ENCODE data around the gene NFKB1. TPM values are rescaled to one million over a fixed set of nuclear protein-coding genes. Genes with fewer than 3 reads are reported as not detected.

The NFKB1 gene
- total RNA-seq, 5 donors from 2014 or later (not counting 1 experiment from before 2014, with no cell fraction given): 83.0 to 185 (median 92.1) TPM

GRCh38 chr4:102598086-102598761 is 97.1 kb downstream of the NFKB1 start:
- Mint-ChIP-seq H3K4me1 (peaks cover 68 to 78% (median 77%) of the 10 kb centered on the region in 3 donors), H3K9me3 (no peaks in the 10 kb centered on the region), H3K27ac (peak overlapping the region; percentile 91 to 95), H3K4me3 (peak overlapping the region in 2 of 3 donors; percentile 45 to 46), H3K36me3 (peaks cover 76% of the 10 kb centered on the region), H3K27me3 (no peaks in the 10 kb centered on the region)
- H3K4me1 ChIP-seq (ENCODE audit: control insufficient read depth in 1 of 2, extremely low read depth in 1 of 2, insufficient read depth in 2 of 2, low read length in 2 of 2): peaks cover 30 to 33% of the 10 kb centered on the region in 2 experiments
- ATAC-seq (replicated peaks in 1 of 4) (peak; percentile 89 to 93 (median 92)), DNase-seq (peak in 10 of 35 experiments; percentile 10 to 64 (median 24))
- POLR2A ChIA-PET: interaction anchor here in 1 of 2 donors (0.6 kb wide), 1 partner anchor 478 kb away, joined by 3 read pairs; the partner anchor contains the start of gene SLC9B2
- H3K27me3 ChIP-seq (replicated peaks in 1 of 2; ENCODE audit: control insufficient read depth in 2 of 2, extremely low read depth in 1 of 2, insufficient read depth in 2 of 2, low read length in 1 of 2): no peaks in the 10 kb centered on the region
- H3K27ac ChIP-seq (ENCODE audit: low read length): peak overlapping the region; percentile 74
- no peaks in the 10 kb centered on the region for H3K9me3 ChIP-seq
- peaks cover 6 to 69% of the 10 kb centered on the region in 2 donors for H3K36me3 ChIP-seq (ENCODE audit: control insufficient read depth in 2 of 2, extremely low read depth in 1 of 2, insufficient read depth in 1 of 2, low read length in 1 of 2)
- no peak overlapping the region for H3K4me3 ChIP-seq (ENCODE audit: control insufficient read depth in 1 of 2, extremely low read depth in 1 of 2, low read length in 1 of 2)
- CTCF ChIA-PET: no interaction called here
- WGBS (ENCODE audit: insufficient coverage): no CpG with 5 or more reads among the region's 1 CpG

- peak in 1 of 35 experiments; percentile 44 for DNase-seq
- Mint-ChIP-seq H3K4me1 (peaks cover 68 to 80% (median 73%) of the 10 kb centered on the region in 3 donors), H3K36me3 (peaks cover 78% of the 10 kb centered on the region), H3K4me3 (peak overlapping the region in 2 of 3 donors; percentile 17 to 46), H3K9me3 (no peaks in the 10 kb centered on the region), H3K27ac (peak overlapping the region; percentile 91 to 95), H3K27me3 (no peaks in the 10 kb centered on the region)
- Histone ChIP-seq H3K9me3 (peaks cover 2% of the 10 kb centered on the region), H3K27ac (ENCODE audit: low read length) (peak overlapping the region; percentile 74), H3K27me3 (replicated peaks in 1 of 2; ENCODE audit: control insufficient read depth in 2 of 2, extremely low read depth in 1 of 2, insufficient read depth in 2 of 2, low read length in 1 of 2) (no peaks in the 10 kb centered on the region), H3K4me1 (ENCODE audit: control insufficient read depth in 1 of 2, extremely low read depth in 1 of 2, insufficient read depth in 2 of 2, low read length in 2 of 2) (peaks cover 30 to 31% of the 10 kb centered on the region in 2 experiments), H3K4me3 (ENCODE audit: control insufficient read depth in 1 of 2, extremely low read depth in 1 of 2, low read length in 1 of 2) (no peak overlapping the region), H3K36me3 (ENCODE audit: control insufficient read depth in 2 of 2, extremely low read depth in 1 of 2, insufficient read depth in 1 of 2, low read length in 1 of 2) (peaks cover 6 to 74% of the 10 kb centered on the region in 2 donors)
- CTCF ChIA-PET: no interaction called here
- POLR2A ChIA-PET: no interaction called here
- ATAC-seq (replicated peaks in 1 of 4): peak in 1 of 4 experiments; percentile 4
- whole genome bisulfite sequencing (ENCODE audit: insufficient coverage): no CpG with 5 or more reads among the region's 6 CpGs
Measured at GRCh38 chr4:102598762-102599374, 97.7 kb downstream of the NFKB1 start.

GRCh38 chr4:102599455-102599854 is 98.3 kb downstream of the NFKB1 start:
- H3K27ac Mint-ChIP-seq: peak overlapping the region; percentile 91 to 95
- peak overlapping the region; percentile 74 for H3K27ac ChIP-seq (ENCODE audit: low read length)
- H3K4me3 Mint-ChIP-seq: peak overlapping the region in 1 of 3 donors; percentile 46
- POLR2A ChIA-PET: interaction anchor here in 1 of 2 donors (0.8 to 1.1 kb wide), 2 partner anchors 12 to 96 kb away, joined by 3 read pairs; no protein-coding TSS in a partner anchor
- H3K9me3 ChIP-seq: peaks cover 2% of the 10 kb centered on the region
- 79% methylated on average over 2 of the region's 4 CpGs for WGBS (ENCODE audit: insufficient coverage)
- H3K9me3 Mint-ChIP-seq: no peaks in the 10 kb centered on the region
- H3K4me1 Mint-ChIP-seq: peaks cover 62 to 77% (median 70%) of the 10 kb centered on the region in 3 donors
- DNase-seq (no peak), ATAC-seq (replicated peaks in 1 of 4) (no peak)
- H3K27me3 Mint-ChIP-seq: no peaks in the 10 kb centered on the region
- H3K4me1 ChIP-seq (ENCODE audit: control insufficient read depth in 1 of 2, extremely low read depth in 1 of 2, insufficient read depth in 2 of 2, low read length in 2 of 2): peaks cover 30 to 31% of the 10 kb centered on the region in 2 experiments
- peaks cover 78% of the 10 kb centered on the region for H3K36me3 Mint-ChIP-seq
- H3K4me3 ChIP-seq (ENCODE audit: control insufficient read depth in 1 of 2, extremely low read depth in 1 of 2, low read length in 1 of 2): no peak overlapping the region
- H3K36me3 ChIP-seq (ENCODE audit: control insufficient read depth in 2 of 2, extremely low read depth in 1 of 2, insufficient read depth in 1 of 2, low read length in 1 of 2): peaks cover 6 to 75% of the 10 kb centered on the region in 2 donors
- no peaks in the 10 kb centered on the region for H3K27me3 ChIP-seq (replicated peaks in 1 of 2; ENCODE audit: control insufficient read depth in 2 of 2, extremely low read depth in 1 of 2, insufficient read depth in 2 of 2, low read length in 1 of 2)
- CTCF ChIA-PET: interaction anchor here (0.7 to 0.9 kb wide), 3 partner anchors 9 to 168 kb away, joined by 3 to 4 read pairs (median 3); no protein-coding TSS in a partner anchor

GRCh38 chr4:102599886-102600285 is 98.7 kb downstream of the NFKB1 start:
- H3K9me3 ChIP-seq: peaks cover 2% of the 10 kb centered on the region
- Mint-ChIP-seq H3K36me3 (peaks cover 78% of the 10 kb centered on the region), H3K9me3 (no peaks in the 10 kb centered on the region), H3K27me3 (no peaks in the 10 kb centered on the region), H3K4me1 (peaks cover 60 to 77% (median 70%) of the 10 kb centered on the region in 3 donors), H3K4me3 (no peak overlapping the region), H3K27ac (peak overlapping the region; percentile 45 to 79)
- CTCF ChIA-PET: interaction anchor here (0.7 to 0.9 kb wide), 3 partner anchors 9 to 169 kb away, joined by 3 to 4 read pairs (median 3); no protein-coding TSS in a partner anchor
- POLR2A ChIA-PET: interaction anchor here in 1 of 2 donors (0.8 to 1.1 kb wide), 2 partner anchors 12 to 97 kb away, joined by 3 read pairs; no protein-coding TSS in a partner anchor
- H3K4me1 ChIP-seq (ENCODE audit: control insufficient read depth in 1 of 2, extremely low read depth in 1 of 2, insufficient read depth in 2 of 2, low read length in 2 of 2): peaks cover 30 to 31% of the 10 kb centered on the region in 2 experiments
- no peak overlapping the region for H3K4me3 ChIP-seq (ENCODE audit: control insufficient read depth in 1 of 2, extremely low read depth in 1 of 2, low read length in 1 of 2)
- ATAC-seq (replicated peaks in 1 of 4): no peak
- 50% methylated on average over 1 of the region's 3 CpGs for WGBS (ENCODE audit: insufficient coverage)
- DNase-seq: no peak
- peak overlapping the region; percentile 22 for H3K27ac ChIP-seq (ENCODE audit: low read length)
- H3K27me3 ChIP-seq (replicated peaks in 1 of 2; ENCODE audit: control insufficient read depth in 2 of 2, extremely low read depth in 1 of 2, insufficient read depth in 2 of 2, low read length in 1 of 2): no peaks in the 10 kb centered on the region
- H3K36me3 ChIP-seq (ENCODE audit: control insufficient read depth in 2 of 2, extremely low read depth in 1 of 2, insufficient read depth in 1 of 2, low read length in 1 of 2): peaks cover 6 to 75% of the 10 kb centered on the region in 2 donors

GRCh38 chr4:102600689-102601088 is 99.5 kb downstream of the NFKB1 start:
- no peak for DNase-seq
- no peaks in the 10 kb centered on the region for H3K9me3 Mint-ChIP-seq
- peak overlapping the region in 1 of 3 donors; percentile 35 for H3K4me3 Mint-ChIP-seq
- Histone ChIP-seq H3K27ac (ENCODE audit: low read length) (peak overlapping the region; percentile 22), H3K4me3 (ENCODE audit: control insufficient read depth in 1 of 2, extremely low read depth in 1 of 2, low read length in 1 of 2) (no peak overlapping the region), H3K27me3 (replicated peaks in 1 of 2; ENCODE audit: control insufficient read depth in 2 of 2, extremely low read depth in 1 of 2, insufficient read depth in 2 of 2, low read length in 1 of 2) (no peaks in the 10 kb centered on the region), H3K4me1 (ENCODE audit: control insufficient read depth in 1 of 2, extremely low read depth in 1 of 2, insufficient read depth in 2 of 2, low read length in 2 of 2) (peaks cover 29 to 30% of the 10 kb centered on the region in 2 experiments), H3K36me3 (ENCODE audit: control insufficient read depth in 2 of 2, extremely low read depth in 1 of 2, insufficient read depth in 1 of 2, low read length in 1 of 2) (peaks cover 6 to 76% of the 10 kb centered on the region in 2 donors), H3K9me3 (peaks cover 2% of the 10 kb centered on the region)
- ATAC-seq (replicated peaks in 1 of 4): no peak
- H3K36me3 Mint-ChIP-seq: peaks cover 78% of the 10 kb centered on the region
- CTCF ChIA-PET: no interaction called here
- H3K27me3 Mint-ChIP-seq: no peaks in the 10 kb centered on the region
- peak overlapping the region; percentile 45 to 79 for H3K27ac Mint-ChIP-seq
- POLR2A ChIA-PET: no interaction called here
- peaks cover 61 to 78% (median 63%) of the 10 kb centered on the region in 3 donors for H3K4me1 Mint-ChIP-seq

GRCh38 chr4:102601586-102602227 is 100.5 kb downstream of the NFKB1 start:
- POLR2A ChIA-PET: interaction anchor here in 1 of 2 donors (0.7 kb wide), 1 partner anchor 38 kb away, joined by 4 read pairs; no protein-coding TSS in a partner anchor
- Histone ChIP-seq H3K4me1 (ENCODE audit: control insufficient read depth in 1 of 2, extremely low read depth in 1 of 2, insufficient read depth in 2 of 2, low read length in 2 of 2) (peaks cover 27 to 30% of the 10 kb centered on the region in 2 experiments), H3K9me3 (peaks cover 2% of the 10 kb centered on the region), H3K27ac (ENCODE audit: low read length) (no peak overlapping the region), H3K27me3 (replicated peaks in 1 of 2; ENCODE audit: control insufficient read depth in 2 of 2, extremely low read depth in 1 of 2, insufficient read depth in 2 of 2, low read length in 1 of 2) (no peaks in the 10 kb centered on the region), H3K36me3 (ENCODE audit: control insufficient read depth in 2 of 2, extremely low read depth in 1 of 2, insufficient read depth in 1 of 2, low read length in 1 of 2) (peaks cover 6 to 72% of the 10 kb centered on the region in 2 donors), H3K4me3 (ENCODE audit: control insufficient read depth in 1 of 2, extremely low read depth in 1 of 2, low read length in 1 of 2) (no peak overlapping the region)
- CTCF ChIA-PET: no interaction called here
- Mint-ChIP-seq H3K27ac (peak overlapping the region; percentile 13 to 27), H3K27me3 (no peaks in the 10 kb centered on the region), H3K4me1 (peaks cover 53 to 74% (median 58%) of the 10 kb centered on the region in 3 donors), H3K4me3 (no peak overlapping the region), H3K9me3 (no peaks in the 10 kb centered on the region), H3K36me3 (peaks cover 75% of the 10 kb centered on the region)
- DNase-seq (no peak), ATAC-seq (replicated peaks in 1 of 4) (no peak)
- 98% methylated on average over 5 of the region's 8 CpGs for WGBS (ENCODE audit: insufficient coverage)

All from T-cell (primary cell).